Kidney (tissue), 14 donors: ENCODE measurements around the gene PIP5K1A. TPM values are rescaled to one million over a fixed set of nuclear protein-coding genes. Genes with fewer than 3 reads are reported as not detected.

Experiments used
- DNase-seq, 5 donors: peaks; one replicate each; pipeline ENCODE4 v3.0.0-alpha.2; 2013 to 2020
- FAIRE-seq: peaks from 2 replicates; lab custom pipeline; 2012; peaks lifted over from hg19 to GRCh38; lab: Jason Lieb, UNC
- H3K27ac ChIP-seq, 2 donors: one replicate each; pipeline ENCODE4 v1.7.0; 2013; ENCODE audit warnings: low read depth in 2 of 2, low read length in 2 of 2, inconsistent platforms in 1 of 2
- H3K27me3 ChIP-seq: one replicate; pipeline ENCODE4 v1.7.1; 2013; ENCODE audit warnings: low read length, inconsistent platforms; ENCODE audit not compliant: control insufficient read depth, insufficient read depth
- H3K36me3 ChIP-seq, 3 donors: one replicate each; pipeline versions ENCODE4 v1.7.0 to v1.7.1; 2013; ENCODE audit warnings: low read length in 3 of 3, control low read depth in 1 of 3, inconsistent platforms in 1 of 3; ENCODE audit not compliant: insufficient read depth in 3 of 3, control insufficient read depth in 2 of 3
- H3K4me1 ChIP-seq, 3 donors: one replicate each; pipeline versions ENCODE4 v1.7.0 to v1.7.1; 2013; ENCODE audit warnings: low read length in 3 of 3, inconsistent platforms in 1 of 3, low read depth in 1 of 3; ENCODE audit not compliant: control insufficient read depth in 2 of 3, insufficient read depth in 2 of 3
- H3K4me3 ChIP-seq, 3 donors: one replicate each; pipeline versions ENCODE4 v1.7.0 to v1.8.1; 2013; ENCODE audit warnings: low read length in 3 of 3, control low read depth in 1 of 3, inconsistent platforms in 1 of 3
- H3K9ac ChIP-seq, 3 donors: one replicate each; pipeline versions ENCODE4 v1.7.0 to v1.7.1; 2013; ENCODE audit warnings: low read length in 3 of 3, control low read depth in 1 of 3, inconsistent platforms in 1 of 3
- H3K9me3 ChIP-seq, 3 donors: one replicate each; pipeline versions ENCODE4 v1.7.0 to v1.7.1; 2013; ENCODE audit warnings: low read length in 3 of 3, control low read depth in 1 of 3, inconsistent platforms in 1 of 3; ENCODE audit not compliant: control insufficient read depth in 2 of 3, insufficient read depth in 1 of 3
- intact Hi-C: fragments of 100-400 bp; cut with DNase I; formaldehyde crosslinking; loops from one replicate; pipeline ENCODE4 v1.11.1; 2022
- polyA plus RNA-seq: library from polyadenylated mRNA; stranded (reverse); fragments of 350-450 nt; fragmentation: Illumina TruSeq; extraction: RNeasy Lipid Tissue Mini Kit (QIAGEN cat#74804); gene quantifications from one replicate; pipeline ENCODE4 v1.2.3, GENCODE V29; 2014; ENCODE audit warnings: low read depth, low replicate concordance; ENCODE audit not compliant: insufficient read depth
- total RNA-seq: library from RNA; stranded (reverse); fragmentation: NEBNext Ultra II Directional; extraction: Animal tissue kit (Norgen Biotek cat#: 25700); gene quantifications from one replicate; pipeline ENCODE4 v1.2.1, GENCODE V29; 2021
- TF ChIP-seq, protein P1 (sequence below): IDR thresholded peaks from 3 replicates; pipeline ENCODE4 v1.5.1; 2012; ENCODE audit warnings: mild to moderate bottlenecking, moderate library complexity, borderline replicate concordance; ENCODE audit not compliant: insufficient read depth; ENCODE audit errors: extremely low read depth
- donor health status: control.
- donor health status: control.
- donor health status: control.
- donor health status: control.
- donor health status: control.
- donor health status: DM: yes; HTN: yes; CAD: no.
- donor health status: Normal renal cell carcinoma (clear cell type).

The PIP5K1A gene
- total and polyA plus RNA-seq, 2 donors from 2014 or later, result 15.5 to 49.0 TPM

DNA sequence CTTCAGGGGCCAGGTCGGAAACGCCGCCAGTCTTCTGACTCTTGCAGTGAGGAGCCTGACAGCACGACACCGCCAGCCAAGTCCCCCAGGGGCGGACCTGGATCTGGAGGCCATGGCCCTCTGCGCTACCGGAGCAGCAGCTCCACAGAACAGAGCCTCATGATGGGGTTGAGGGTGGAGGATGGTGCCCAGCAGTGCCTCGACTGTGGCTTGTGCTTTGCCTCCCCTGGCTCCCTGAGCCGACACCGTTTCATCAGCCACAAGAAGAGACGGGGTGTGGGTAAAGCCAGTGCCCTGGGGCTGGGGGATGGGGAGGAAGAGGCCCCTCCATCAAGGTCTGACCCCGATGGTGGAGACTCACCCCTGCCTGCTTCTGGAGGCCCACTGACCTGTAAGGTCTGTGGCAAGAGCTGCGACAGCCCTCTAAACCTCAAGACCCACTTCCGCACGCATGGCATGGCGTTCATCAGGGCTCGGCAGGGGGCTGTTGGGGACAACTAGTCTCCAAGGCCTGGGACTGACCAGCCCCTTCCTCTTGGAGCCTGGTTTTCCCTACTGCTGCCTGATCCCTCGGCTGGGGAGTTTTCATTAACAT is 92.5 kb downstream of the PIP5K1A start:
- TF ChIP-seq, protein P1, sequence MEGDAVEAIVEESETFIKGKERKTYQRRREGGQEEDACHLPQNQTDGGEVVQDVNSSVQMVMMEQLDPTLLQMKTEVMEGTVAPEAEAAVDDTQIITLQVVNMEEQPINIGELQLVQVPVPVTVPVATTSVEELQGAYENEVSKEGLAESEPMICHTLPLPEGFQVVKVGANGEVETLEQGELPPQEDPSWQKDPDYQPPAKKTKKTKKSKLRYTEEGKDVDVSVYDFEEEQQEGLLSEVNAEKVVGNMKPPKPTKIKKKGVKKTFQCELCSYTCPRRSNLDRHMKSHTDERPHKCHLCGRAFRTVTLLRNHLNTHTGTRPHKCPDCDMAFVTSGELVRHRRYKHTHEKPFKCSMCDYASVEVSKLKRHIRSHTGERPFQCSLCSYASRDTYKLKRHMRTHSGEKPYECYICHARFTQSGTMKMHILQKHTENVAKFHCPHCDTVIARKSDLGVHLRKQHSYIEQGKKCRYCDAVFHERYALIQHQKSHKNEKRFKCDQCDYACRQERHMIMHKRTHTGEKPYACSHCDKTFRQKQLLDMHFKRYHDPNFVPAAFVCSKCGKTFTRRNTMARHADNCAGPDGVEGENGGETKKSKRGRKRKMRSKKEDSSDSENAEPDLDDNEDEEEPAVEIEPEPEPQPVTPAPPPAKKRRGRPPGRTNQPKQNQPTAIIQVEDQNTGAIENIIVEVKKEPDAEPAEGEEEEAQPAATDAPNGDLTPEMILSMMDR, result no peak
- no peak overlapping the region for H3K9ac ChIP-seq
- intact Hi-C loops, result no loop called here
- no peak overlapping the region for H3K27ac ChIP-seq
- H3K4me3 ChIP-seq, result no peak overlapping the region
- peaks cover 0 to 64% (median 52%) of the 10 kb centered on the region in 3 donors for H3K36me3 ChIP-seq
- no peaks in the 10 kb centered on the region for H3K4me1 ChIP-seq
- DNase-seq (no peak), FAIRE-seq (no peak)
- no peaks in the 10 kb centered on the region for H3K9me3 ChIP-seq
- H3K27me3 ChIP-seq, result no peaks in the 10 kb centered on the region

DNA sequence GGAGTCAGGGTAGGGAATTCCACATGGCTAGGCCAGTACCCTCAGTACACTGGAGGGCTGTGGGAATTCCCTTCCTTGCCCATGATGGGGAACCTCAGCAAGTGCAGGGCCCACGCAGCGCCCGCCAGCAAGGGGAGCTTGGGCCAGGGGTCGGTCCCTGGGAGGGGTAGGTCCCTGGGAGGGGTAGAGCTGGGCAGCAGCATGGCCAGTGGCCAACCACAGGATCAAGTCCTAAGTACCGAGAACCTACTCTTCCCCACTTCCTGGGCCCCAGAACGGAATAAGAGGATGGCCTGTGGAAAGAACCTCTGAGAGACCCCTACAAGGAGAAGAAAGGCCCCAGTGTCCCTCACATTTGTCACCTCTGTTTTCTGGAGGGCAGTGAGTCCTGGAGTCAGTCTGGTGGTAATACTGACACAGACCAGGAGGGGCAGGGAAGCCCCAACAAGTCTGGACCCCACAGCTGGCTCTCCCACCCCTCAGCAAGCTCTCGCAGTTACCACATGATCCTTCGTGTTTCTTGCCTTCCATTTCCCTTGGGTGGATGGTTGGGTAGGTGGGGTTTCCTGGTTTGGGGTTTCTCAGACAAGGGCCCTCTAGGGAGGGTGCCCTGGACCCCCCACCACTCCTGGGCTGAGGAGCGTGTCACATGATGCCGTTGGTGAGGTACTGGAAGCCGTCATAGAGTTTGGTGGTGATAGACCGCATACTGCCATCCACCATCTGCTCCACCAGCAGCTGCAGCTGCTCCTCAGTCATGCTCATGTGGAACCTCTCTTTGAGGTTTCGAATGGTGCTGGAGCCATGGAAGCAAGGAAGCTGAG is 94.1 kb downstream of the PIP5K1A start:
- Histone ChIP-seq H3K4me3 (no peak overlapping the region), H3K27me3 (no peaks in the 10 kb centered on the region), H3K27ac (no peak overlapping the region), H3K9me3 (no peaks in the 10 kb centered on the region), H3K36me3 (peaks cover 0 to 57% (median 51%) of the 10 kb centered on the region in 3 donors), H3K4me1 (no peaks in the 10 kb centered on the region), H3K9ac (no peak overlapping the region)
- FAIRE-seq (no peak), DNase-seq (no peak)
- intact Hi-C loops, result no loop called here
- TF ChIP-seq, protein P1, result no peak

DNA sequence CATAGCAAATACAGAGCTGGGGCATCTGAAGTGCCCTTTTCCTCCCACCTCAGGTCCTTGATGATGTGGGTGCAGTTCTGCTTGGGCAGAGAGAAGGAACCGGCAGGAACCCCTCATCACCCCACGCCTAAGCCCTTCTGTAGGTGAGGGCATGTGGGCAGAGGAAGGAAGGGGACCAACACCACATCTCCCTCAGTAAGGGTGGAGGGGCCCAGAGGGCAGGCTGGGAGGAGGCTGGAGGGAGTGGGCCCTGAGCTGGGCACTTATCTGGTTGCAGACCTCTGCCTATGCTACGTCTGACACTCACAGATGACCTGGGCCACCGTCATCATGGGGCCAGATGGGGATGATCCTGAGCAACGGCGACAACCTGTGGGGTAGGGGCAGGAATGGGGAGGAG is 94.7 kb downstream of the PIP5K1A start:
- Histone ChIP-seq H3K36me3 (peaks cover 0 to 57% (median 48%) of the 10 kb centered on the region in 3 donors), H3K27ac (no peak overlapping the region), H3K4me1 (no peaks in the 10 kb centered on the region), H3K9ac (no peak overlapping the region), H3K9me3 (no peaks in the 10 kb centered on the region), H3K4me3 (no peak overlapping the region), H3K27me3 (no peaks in the 10 kb centered on the region)
- FAIRE-seq (no peak), DNase-seq (no peak)
- intact Hi-C loops, result no loop called here
- TF ChIP-seq, protein P1, result no peak
